Keratinocyte (primary cell): ENCODE results near the gene HLA-F.

Source experiments
- EZH2 ChIP-seq: IDR thresholded peaks from one replicate; pipeline ENCODE4 v1.6.1; 2012; ENCODE audit warnings: inconsistent platforms, mild to moderate bottlenecking, low read length, moderate library complexity
- TF ChIP-seq, protein P1 (sequence below), 3 experiments: IDR thresholded peaks in 1 of 3; conservative IDR thresholded peaks in 1 of 3; optimal IDR thresholded peaks in 1 of 3; 2 replicates in 2 of 3; 3 replicates in 1 of 3; pipeline versions ENCODE3 to v1.5.1; 2011; ENCODE audit warnings: low read length in 3 of 3, mild to moderate bottlenecking in 3 of 3, moderate library complexity in 2 of 3, control low read depth in 1 of 3, inconsistent platforms in 1 of 3; ENCODE audit not compliant: insufficient read depth in 2 of 3; ENCODE audit errors: extremely low read depth in 1 of 3

DNA sequence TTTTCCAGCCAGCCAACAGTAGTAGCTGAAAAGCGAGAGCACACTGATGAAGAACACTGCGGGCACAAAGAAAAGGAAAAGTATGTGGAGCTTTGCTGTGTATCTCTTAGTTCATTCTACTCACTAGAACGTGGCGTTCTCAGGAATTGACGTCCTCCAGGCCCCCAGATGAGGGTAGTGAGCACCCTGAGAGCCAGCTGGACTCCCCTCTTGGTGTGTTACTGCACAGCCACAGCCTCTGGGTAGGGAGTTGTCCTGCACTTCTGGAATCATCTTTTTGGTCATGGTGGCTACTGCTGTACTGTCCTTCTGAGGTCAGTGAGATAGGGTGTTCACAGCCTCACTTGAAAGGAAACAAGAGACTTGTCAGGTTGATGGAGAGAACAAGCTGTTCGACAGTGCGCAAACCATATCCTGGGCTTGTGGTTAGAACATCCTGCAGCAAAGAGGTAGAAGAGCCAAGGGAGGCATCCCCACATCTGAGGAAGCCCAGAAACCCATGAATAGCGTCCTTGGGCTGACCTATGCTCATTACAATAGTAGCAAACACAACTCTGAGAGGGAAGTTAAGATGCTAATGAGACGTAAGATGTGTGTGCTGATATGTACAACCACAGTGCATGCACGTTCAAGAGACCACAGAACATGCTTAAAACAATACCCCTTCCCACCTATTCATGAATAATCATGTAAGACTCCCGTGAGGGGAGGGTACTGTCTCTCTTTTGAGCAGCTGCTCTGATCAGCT lies 14.6 kb upstream of the HLA-F start:
- TF ChIP-seq, protein P1, sequence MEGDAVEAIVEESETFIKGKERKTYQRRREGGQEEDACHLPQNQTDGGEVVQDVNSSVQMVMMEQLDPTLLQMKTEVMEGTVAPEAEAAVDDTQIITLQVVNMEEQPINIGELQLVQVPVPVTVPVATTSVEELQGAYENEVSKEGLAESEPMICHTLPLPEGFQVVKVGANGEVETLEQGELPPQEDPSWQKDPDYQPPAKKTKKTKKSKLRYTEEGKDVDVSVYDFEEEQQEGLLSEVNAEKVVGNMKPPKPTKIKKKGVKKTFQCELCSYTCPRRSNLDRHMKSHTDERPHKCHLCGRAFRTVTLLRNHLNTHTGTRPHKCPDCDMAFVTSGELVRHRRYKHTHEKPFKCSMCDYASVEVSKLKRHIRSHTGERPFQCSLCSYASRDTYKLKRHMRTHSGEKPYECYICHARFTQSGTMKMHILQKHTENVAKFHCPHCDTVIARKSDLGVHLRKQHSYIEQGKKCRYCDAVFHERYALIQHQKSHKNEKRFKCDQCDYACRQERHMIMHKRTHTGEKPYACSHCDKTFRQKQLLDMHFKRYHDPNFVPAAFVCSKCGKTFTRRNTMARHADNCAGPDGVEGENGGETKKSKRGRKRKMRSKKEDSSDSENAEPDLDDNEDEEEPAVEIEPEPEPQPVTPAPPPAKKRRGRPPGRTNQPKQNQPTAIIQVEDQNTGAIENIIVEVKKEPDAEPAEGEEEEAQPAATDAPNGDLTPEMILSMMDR (optimal IDR thresholded peaks at IDR 0.05 in 1 of 3, IDR thresholded peaks at IDR 0.05 in 1 of 3, conservative IDR thresholded peaks at IDR 0.05 in 1 of 3; ENCODE audit: extremely low read depth in 1 of 3, insufficient read depth in 2 of 3, low read length in 3 of 3): no peak
- no peak for TF ChIP-seq EZH2
